GM21825 (cell line): ENCODE data around the gene ZC3H12D.
"Not testable (repeated sequence)": the region's sequence is repeated elsewhere in the genome, so short reads cannot be mapped to it uniquely, and the experiment has no call there.

Experiments used
- ATAC-seq: cut with Tn5 transposase; IDR thresholded peaks from one replicate; pipeline ENCODE4 v1.9.1; 2021; ENCODE audit warnings: mild to moderate bottlenecking, moderate library complexity; ENCODE audit not compliant: unreplicated experiment

The ZC3H12D gene

DNA sequence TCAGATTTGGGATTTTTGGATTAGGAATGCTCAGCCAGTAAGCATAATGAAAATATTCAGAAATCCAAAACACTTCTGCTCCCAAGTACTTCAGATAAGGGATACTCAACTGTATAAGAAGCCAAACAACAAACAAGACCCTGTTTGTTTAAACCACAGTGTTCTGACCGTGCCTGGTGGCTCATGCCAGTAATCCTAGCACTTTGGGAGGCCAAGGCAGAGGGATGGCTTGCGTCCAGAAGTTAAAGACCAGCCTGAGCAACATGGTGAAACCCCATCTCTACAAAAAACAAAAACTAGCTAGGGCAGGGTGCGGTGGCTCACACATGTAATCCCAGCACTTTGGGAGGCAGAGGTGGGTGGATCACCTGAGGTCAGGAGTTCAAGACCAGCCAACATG, 24.6 kb downstream of the ZC3H12D start:
- not testable (repeated sequence) for ATAC-seq

DNA sequence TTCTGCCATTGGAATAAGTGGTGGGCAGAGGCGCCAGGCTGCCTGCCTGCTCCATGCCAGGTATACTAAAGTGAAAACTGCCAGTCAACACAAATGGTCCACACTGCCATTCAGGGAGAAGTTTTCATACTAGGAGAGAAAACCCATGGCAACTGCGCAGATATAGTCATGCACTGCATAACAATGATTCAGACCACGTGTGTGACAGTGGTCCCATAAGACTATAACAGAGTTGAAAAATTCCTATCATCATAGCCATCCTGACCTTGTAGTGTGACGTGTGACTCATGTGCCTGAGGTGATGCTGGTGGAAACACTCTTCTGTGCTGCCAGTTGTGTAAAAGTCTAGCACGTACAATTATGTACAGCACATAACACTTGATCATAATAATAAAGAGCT, 25.1 kb downstream of the ZC3H12D start:
- ATAC-seq: no peak

DNA sequence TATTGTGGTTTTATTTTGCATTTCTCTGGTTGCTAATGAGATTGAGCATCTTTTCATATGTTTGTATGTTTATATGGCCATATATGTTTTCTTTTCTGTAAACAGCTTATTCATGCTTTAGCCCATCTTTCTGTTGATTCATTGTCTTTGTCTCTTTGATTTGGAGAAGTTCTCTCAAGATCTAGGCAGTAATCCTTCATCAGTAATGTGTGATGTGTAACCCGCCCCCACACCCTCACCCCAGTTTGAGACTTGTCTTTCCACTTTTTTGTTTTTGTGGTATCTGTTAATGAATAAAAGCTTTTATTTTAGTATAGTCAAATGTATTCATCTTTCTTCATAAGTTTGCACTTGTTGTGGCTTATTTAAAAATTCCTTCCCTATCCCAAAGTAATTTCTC, 26.0 kb downstream of the ZC3H12D start:
- ATAC-seq: no peak

DNA sequence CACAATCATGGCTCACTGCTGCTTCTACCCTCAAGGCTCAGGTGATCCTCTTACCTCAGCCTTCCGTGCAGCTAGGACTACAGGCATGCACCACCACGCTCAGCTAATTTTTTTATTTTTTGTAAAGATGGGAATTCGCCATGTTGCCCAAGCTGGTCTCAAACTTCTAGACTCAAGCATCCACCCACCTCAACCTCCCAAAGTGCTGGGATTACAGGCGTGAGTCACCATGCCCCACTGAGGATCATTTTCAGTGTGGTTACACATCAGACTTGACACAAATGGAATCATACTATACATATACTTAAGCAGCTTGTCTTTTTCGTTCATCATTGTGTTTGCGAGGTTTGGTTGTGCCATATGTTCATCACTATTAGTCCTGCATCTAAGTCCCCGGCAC, 26.6 kb downstream of the ZC3H12D start:
- no peak for ATAC-seq

DNA sequence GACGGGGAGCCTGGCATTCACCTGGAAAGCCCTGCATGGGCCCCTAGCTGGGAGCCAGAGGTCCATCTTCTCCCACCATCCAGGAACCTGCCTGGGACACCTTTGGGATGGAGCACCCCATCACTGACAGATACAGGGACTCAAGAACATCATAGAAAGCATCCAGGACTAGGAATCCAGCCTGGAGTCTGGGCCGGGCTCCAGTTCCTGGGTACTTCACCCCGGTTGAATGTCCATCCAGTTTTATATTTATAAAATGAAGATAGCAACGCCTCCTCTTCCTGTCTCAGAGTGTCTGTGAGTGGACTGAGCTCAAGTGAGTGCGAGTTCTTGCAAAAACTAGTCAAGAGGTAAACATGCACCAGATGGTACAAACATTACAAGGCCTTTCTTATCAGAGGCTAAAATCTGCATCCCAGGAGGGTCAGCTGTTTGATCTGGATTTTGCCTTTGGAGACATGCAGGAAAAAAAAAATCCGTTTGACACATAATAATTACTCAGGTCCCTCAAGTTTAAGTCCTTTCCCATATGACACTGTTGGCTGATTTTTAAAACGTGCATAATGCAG, 27.4 kb downstream of the ZC3H12D start:
- ATAC-seq: no peak

DNA sequence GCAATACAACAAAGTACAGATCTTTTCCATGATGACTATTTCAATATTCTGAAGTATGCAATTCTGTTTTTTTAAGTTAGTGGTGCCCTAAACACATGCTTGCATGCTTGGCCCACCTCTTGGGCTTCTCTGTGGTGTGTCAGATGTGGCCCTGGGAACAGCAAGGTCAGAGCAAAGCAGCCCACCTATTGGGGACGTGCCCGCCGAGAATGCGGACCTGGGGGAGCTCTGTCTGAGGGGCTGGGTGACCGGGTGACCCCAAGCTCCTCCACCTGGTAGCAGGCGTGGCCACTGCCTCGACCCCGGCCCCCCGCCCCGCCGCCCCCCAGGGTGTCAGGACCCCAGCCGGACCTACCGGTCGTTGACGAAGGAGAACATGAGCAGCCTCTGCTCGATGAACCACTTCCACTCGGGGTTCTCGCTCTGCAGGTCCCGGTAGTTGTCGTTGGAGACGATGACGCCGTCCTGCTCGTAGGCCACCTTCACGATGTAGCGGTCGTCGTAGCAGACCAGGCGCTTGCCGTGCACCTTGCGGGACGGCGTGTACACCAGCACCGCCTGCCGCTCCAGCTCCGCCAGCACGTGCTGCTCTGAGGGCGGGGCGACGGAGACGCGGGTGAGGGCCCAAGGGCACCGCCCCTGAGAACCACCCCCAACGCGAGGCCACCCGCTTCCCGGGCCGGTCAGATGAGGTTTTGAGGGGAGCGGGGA, 28.3 kb downstream of the ZC3H12D start:
- ATAC-seq: no peak

DNA sequence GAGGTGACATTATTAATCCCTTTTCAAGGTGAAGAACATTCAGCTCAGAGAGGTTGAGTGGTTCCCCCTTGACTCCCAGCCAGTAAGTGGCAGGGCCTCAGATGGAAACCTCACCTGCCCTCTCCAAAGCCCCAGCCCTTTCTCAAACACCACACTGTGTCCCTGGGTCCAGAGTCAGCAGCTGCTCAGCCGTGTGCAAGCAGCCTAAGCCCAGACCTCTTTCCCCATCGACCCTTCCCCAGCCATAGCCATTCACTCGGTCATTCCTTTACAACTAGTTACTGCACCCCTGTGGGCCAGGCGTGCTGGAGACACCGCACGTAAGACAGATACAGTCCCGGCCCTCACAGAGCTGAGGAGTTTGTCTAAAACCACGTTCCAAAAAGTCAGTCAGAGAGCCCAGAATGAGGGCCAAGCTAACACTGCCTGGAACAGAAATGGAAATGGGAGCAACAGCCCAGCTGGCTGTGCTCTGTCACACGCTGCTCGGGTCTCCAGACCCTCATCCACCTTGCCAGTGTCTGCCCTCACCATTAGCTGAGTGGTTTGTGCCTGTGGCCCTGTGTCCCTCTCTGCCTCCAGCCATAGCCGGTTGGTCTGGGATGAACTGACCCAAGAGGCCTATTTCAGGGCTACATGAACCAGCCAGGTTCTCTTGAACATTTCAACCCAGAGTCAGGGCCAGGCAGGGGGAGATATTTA, 29.6 kb downstream of the ZC3H12D start:
- no peak for ATAC-seq

DNA sequence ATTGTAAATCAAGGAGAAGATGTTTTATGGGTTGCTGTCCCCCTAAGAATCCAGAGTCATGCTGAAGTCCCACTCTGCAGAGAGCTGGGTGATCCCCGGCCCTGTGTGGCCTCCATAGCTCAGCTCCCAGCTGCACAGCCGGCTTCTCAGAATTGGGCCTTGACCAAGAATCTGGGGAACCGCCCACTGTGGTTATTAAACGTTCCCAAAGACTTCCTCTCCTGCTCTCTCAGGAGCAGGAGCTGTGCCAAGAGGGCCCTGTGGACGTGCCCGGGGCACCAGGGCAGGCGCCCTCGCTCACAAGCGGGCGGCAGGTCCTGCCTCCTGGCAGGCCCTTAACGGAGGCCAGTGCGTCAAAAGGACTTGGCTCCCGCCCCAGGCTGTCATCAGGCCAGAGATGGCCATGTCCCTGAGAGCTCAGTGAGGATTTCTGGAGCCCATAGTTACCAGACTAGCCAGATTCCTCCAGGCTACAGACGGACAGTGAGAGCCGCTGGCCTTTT, 30.4 kb downstream of the ZC3H12D start:
- ATAC-seq: no peak

DNA sequence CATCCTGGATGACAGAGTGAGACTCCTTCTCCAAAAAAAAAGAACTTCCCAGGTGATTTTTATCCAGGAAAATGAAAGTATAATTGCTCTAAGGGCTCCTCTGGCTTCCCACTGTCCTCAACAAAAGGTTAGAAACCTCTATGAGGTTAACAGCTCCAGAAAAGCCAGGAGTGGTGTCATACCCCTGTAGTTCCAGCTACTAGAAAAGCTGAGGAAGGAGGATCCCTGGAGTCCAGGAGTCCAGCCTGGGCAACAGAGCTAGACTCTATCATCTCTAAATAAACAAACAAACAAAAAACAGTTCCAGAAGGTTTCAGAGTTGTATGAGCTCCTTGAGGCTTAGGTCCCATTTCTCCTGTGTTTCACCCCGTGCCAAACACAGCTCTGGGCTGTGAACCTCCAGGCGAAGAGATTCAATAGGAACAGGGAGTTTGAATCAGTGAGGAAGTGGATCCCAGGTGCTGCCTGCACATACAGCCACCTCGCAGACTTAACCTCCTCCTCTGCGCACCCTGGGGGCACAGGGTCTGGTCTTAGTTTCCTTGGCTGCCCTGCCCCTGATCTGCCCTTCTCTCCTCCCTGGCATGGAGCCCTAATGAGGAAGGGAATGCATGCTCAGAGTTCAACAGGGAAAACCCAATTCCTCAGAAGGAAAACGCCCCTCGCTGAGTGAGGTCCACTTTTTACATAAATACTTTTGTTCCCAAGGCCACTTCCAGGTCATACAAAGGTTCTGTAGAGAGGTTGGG, 31.0 kb downstream of the ZC3H12D start:
- ATAC-seq: no peak

DNA sequence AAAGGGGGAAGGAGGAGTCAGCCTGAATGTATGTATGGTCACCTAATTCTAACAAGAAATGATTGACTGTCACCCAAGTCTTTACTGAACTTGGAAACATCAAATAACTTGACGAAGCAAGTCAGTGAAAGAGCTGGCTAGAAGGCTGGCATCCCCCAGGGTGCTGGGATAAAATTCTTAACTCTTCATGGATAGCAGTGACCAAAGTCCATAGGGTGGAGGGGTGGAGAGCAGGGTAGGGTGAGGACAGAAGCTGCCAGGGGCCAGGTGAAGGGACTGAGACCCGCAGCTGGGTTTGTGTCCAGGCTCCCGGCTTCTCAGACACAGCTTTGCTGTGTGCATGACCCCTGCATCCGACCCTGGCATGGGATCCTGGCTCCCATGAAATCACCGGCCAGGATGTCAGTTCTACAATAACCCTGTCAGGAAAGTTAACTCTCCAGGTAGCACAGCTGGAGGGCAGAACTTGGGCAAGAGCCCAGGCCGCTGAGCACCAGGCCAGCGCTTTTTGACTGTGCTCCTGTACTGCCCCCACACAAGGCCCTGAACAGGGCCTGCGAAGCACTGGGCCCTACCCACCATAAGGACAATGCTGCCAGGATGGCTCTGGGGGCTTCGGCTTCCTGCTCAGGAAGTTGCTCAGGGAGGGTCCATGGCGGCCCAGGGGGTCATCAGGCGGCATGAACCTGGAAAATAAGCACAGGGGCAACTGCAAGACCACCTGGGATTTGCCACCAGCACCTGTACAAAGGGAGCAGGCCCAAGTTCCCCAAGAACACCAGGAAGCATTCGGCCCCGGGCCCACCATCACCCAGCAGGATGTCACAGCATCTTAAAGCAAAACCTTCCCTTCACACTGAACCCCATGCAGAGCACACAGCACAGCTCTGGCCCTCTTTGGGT, 32.5 kb downstream of the ZC3H12D start:
- ATAC-seq: no peak

DNA sequence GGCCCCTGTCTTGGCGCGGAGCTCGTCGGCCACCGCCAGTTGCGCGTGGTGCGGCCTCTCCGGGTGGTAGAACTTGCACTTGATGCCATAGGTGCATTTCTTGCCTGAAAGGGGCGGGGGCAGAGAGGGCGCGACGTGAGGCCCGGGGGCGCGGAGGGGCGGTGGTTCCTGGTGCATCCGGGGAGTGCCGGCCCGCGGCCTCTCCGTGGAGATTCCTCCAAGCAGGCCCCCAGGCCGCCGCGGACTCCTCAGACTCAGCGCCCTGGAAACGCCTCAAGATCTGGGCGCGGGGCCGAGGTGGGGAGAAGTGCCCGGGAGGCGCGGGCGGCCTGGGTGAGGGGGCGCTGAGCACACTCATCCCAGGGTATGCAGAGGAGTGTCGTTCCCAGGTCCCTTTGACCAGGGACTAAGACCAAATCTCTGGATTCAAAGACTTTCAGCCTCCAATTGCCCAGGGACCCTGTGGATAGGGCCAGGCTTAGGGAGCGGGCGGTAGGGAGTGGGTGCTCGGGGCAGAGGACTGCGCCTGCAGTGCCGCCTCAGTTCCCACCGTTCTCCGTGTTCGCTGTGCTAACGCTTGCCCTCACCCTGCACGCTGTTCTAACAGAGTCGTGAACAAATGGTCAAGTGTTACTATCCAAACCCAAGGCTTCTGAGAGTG, 33.3 kb downstream of the ZC3H12D start:
- no peak for ATAC-seq

DNA sequence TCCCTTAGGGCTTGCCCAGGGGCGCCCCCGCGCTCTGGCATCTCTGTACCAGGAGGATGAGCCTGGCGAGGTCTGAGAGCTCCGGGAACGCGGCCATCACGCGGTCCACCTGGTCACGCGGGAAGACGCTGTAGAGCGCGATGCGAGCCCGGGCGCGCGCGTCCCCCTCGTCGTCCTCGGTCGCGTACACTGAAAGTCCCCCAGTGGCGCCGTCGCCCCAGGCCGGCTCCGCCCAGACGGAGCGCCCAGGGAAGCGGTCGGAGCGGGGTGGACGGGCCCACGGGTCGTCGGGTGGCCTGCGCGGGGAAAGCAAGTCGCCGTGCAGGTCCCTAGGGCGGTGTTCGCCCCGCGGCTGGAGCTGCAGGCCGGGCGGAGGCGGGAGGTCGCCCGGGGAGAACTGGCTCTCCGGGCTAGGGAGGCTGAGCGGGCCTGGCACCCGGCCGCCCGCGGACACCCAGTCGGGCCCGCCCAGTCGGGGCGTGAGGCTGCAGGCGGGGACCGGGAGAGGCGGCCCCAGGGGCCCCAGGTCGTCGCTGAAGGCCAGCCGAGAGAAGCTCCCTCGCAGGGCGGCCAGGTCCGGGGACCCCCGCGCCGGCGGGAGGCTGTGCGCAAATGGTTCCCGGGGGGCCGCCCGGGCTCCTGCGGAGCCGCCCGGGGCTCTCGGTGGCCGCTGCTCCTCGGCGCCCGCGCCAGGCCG, 34.0 kb downstream of the ZC3H12D start:
- no peak for ATAC-seq

DNA sequence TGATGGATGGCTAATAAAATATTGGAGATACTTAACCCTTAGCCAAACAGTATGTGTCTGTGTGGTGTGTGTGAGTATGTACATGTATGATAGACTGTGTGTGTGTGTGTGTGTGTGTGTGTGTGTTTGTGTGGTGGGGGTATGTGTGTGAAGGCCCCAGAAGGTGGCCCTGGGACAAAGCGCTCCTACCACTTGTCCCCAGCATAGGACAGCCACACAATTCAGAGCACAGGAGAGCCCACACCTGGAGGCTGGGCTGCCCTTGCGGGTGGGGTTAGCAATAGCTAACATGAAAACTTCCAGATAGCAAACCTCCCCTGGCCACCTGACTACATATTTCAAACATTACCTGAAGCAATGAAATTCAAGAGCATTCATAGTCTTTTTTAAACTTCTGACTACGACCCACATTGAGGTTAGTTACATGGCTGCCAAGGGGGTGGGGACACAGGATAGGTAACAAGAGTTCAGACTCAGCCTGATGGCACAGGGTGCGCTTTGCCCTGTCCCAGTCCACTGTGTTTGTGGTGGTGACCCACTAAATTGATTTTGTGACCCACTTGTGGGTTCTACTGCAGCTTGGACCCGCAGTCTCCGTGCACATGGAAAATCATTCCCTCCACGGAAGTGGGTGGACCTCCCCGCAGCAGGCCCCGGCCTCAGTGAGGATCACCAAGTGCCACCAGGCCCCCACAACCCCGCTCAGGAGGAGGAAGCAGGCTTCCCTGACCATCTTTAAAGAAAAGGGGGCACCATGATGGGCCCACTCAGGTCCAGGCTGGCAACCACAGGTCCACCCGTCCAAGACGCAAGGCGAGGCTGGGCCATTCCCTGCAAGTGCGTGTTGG, 34.8 kb downstream of the ZC3H12D start:
- ATAC-seq: no peak

DNA sequence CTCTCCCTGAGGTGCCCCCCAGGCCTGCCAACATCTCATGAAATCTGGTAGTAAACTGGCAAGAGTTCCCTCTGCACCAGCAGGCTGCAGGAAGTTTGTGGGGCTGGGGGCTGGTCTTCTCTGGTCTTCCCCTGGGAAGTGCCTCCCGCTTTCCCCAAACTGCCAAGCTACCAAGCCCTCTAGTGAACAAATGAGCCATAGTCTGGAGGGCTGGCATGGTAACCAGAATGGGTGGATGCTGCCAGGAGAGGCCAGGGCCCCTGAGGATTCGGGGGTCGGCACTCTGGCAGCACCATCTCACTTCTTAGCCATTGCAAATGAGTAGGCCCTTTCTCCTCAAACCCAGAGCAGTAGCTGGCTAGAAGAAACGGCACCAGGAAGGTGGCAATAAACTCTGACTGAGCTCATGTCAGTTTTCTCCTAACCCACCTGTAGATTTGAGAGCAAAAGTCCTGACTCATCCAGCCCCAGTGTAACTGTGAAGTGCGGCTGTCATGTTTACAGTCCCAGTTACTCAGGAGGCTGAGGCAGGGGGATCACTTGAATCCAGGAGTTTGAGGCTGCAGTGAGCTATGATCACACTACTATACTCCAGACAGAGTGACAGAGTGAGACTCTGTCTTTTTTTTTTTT, 35.9 kb downstream of the ZC3H12D start:
- ATAC-seq: no peak

DNA sequence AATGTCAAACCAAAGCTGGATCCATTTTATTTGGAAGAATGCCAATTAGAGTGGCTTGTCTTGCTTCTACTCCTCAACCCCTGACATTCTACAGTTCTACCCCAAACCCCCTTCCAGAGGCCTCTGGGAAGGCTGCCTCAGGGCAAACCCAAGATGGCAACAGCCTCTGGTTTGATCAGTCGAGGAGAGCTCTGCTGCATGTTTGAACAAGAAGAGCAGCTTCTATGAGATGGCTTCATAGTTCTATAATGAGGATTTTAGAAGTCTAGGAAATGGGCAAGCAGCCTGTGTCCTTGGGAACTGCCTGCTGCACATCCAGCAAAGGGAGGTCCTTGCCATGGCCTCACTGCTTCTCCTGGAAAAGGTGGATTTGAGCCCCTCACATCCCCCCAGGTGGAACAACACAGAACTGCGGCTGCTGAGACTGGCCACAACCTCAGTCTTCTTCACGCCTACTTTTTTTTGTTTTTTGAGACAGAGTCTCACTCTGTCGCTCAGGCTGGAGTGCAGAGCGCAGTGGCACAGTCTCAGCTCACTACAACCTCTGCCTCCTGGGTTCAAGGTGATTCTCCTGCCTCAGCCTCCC, 37.9 kb downstream of the ZC3H12D start:
- ATAC-seq: no peak

DNA sequence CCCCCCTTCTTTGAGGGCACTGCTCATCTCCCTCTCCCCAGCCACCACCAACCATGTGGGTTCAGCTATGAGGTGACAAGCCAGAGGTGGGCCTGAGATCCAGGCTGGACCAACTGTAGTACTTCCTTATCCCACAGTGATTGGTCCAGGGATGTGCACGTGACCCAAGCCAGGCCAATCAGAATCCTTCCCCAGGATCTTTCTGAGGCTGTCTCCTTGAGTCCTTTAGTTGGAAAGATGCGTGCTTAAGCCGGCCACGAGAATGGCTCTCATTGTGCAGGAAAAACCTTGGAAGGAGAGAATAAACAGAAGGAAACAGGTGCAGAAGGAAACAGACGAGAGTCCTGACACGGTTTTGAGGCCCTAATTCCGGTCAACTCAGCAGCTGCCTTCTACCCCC, 39.2 kb downstream of the ZC3H12D start:
- ATAC-seq: no peak

DNA sequence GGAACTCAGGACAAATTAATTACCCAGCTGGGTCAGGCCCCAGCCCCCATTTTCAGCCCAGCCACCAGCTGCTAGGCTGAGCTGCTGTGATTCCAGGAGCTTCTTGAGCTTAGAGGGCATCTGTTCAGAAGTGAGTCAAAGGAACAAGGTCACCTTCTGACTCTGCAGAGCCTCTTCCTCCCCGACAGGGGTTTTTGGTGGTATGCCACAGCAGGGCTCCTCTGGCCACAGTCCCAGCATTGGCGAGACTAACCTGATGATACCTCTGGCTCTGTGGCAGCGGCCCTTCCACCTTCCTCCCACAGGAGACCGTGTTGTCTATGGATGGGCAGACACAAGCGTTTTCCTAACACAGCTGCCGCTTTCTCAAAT, 39.7 kb downstream of the ZC3H12D start:
- ATAC-seq: no peak
